Gastroesophageal sphincter (tissue), 3 donors: ENCODE measurements around the gene PARN.

Experiments
- EP300 ChIP-seq: sonication (generic); formaldehyde crosslinking; IDR thresholded peaks from one replicate; pipeline ENCODE4 v1.6.1; 2017; ENCODE audit warnings: antibody characterized with exemption, mild to moderate bottlenecking
- POLR2A ChIP-seq, 2 donors: fragments of 450-650 bp; IDR thresholded peaks; one replicate each; pipeline ENCODE4 v1.6.1; 2017; ENCODE audit warnings: antibody characterized with exemption in 2 of 2, mild to moderate bottlenecking in 2 of 2, moderate library complexity in 1 of 2
- POLR2AphosphoS5 ChIP-seq: sonication (generic); formaldehyde crosslinking; IDR thresholded peaks from one replicate; pipeline ENCODE4 v1.6.1; 2017; ENCODE audit warnings: antibody characterized with exemption
- TF ChIP-seq, protein P1 (sequence below), 4 experiments: fragments of 200-600 bp in 2 of 4; fragments of 450-650 bp in 2 of 4; sonication (generic) in 1 of 4; IDR thresholded peaks; one replicate each; pipeline ENCODE4 v1.5.1; 2017 to 2019; ENCODE audit warnings: antibody characterized with exemption in 4 of 4, mild to moderate bottlenecking in 2 of 4, moderate library complexity in 2 of 4

- TF ChIP-seq POLR2AphosphoS5: no peak
- no peak for TF ChIP-seq POLR2A (IDR thresholded peaks at IDR 0.05)
- TF ChIP-seq, protein P1, sequence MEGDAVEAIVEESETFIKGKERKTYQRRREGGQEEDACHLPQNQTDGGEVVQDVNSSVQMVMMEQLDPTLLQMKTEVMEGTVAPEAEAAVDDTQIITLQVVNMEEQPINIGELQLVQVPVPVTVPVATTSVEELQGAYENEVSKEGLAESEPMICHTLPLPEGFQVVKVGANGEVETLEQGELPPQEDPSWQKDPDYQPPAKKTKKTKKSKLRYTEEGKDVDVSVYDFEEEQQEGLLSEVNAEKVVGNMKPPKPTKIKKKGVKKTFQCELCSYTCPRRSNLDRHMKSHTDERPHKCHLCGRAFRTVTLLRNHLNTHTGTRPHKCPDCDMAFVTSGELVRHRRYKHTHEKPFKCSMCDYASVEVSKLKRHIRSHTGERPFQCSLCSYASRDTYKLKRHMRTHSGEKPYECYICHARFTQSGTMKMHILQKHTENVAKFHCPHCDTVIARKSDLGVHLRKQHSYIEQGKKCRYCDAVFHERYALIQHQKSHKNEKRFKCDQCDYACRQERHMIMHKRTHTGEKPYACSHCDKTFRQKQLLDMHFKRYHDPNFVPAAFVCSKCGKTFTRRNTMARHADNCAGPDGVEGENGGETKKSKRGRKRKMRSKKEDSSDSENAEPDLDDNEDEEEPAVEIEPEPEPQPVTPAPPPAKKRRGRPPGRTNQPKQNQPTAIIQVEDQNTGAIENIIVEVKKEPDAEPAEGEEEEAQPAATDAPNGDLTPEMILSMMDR (IDR thresholded peaks at IDR 0.05): no peak
- TF ChIP-seq EP300: no peak
These were observed 27.6 kb downstream of the PARN start for GRCh38 chr16:14602443-14602963.
